BE2C (cell line): ENCODE results near the gene SCD.

Experiments used
- DNase-seq: peaks from one replicate; pipeline ENCODE4 v3.0.0-alpha.2; 2020
- H3K27me3 ChIP-seq: fragments of 250-450 bp; sonication (Bioruptor Pico); 2 replicates; pipeline ENCODE4 v1.5.1; 2020; ENCODE audit warnings: mild to moderate bottlenecking
- H3K36me3 ChIP-seq: fragments of 250-450 bp; sonication (Bioruptor Pico); 2 replicates; pipeline ENCODE4 v1.5.1; 2020; ENCODE audit warnings: mild to moderate bottlenecking
- H3K4me1 ChIP-seq: fragments of 250-450 bp; sonication (Bioruptor Pico); 2 replicates; pipeline ENCODE4 v1.5.1; 2020
- H3K4me3 ChIP-seq: 2 replicates; pipeline ENCODE4 v1.5.1; 2011; ENCODE audit warnings: low read depth, low read length
- H3K9me3 ChIP-seq: fragments of 250-450 bp; sonication (Bioruptor Pico); 2 replicates; pipeline ENCODE4 v1.5.1; 2020
- CTCF ChIP-seq: IDR thresholded peaks from 2 replicates; pipeline ENCODE4 v1.5.1; 2012; ENCODE audit warnings: mild to moderate bottlenecking, low read depth, low read length

The SCD gene

GRCh38 chr10:100334762-100335161 lies 12.3 kb upstream of the SCD start:
- no peaks in the 10 kb centered on the region for H3K36me3 ChIP-seq
- H3K4me3 ChIP-seq: no peak overlapping the region
- no peak for TF ChIP-seq CTCF
- H3K9me3 ChIP-seq: no peaks in the 10 kb centered on the region
- peaks cover 12% of the 10 kb centered on the region for H3K27me3 ChIP-seq
- no peaks in the 10 kb centered on the region for H3K4me1 ChIP-seq
- DNase-seq: no peak

- Histone ChIP-seq H3K4me1 (no peaks in the 10 kb centered on the region), H3K36me3 (no peaks in the 10 kb centered on the region), H3K4me3 (no peak overlapping the region), H3K27me3 (no peaks in the 10 kb centered on the region; the same call in 1 of the 2 replicates), H3K9me3 (no peaks in the 10 kb centered on the region)
- DNase-seq: peak; percentile 74
- peak; percentile 95 for TF ChIP-seq CTCF
Measured at GRCh38 chr10:100338434-100339036, 8.5 kb upstream of the SCD start.

DNA sequence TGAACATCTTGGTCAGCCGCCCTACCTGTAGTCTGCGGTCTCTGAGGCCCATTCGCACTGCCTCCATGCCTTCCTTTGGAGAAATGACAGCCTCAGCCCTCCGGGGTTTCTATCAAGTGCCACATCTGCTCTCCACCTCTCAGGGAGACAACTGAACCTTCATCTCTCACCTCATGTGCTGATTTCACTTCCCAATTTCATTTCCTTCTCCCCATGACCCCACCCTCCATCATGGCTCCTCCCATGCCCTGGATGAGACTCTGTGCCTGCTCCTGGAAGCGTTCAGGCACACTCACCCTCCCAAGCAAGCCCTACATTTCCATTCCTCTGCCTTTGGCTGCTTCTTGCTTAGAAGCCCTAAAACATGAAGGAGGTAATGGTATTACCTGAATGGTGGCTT lies 7.8 kb upstream of the SCD start:
- Histone ChIP-seq H3K36me3 (no peaks in the 10 kb centered on the region), H3K4me1 (no peaks in the 10 kb centered on the region), H3K9me3 (no peaks in the 10 kb centered on the region), H3K4me3 (no peak overlapping the region), H3K27me3 (no peaks in the 10 kb centered on the region; the same call in 1 of the 2 replicates)
- DNase-seq: no peak
- TF ChIP-seq CTCF: no peak

GRCh38 chr10:100340948-100341847 lies 5.8 kb upstream of the SCD start:
- H3K36me3 ChIP-seq: no peaks in the 10 kb centered on the region
- H3K9me3 ChIP-seq: no peaks in the 10 kb centered on the region
- no peak overlapping the region for H3K4me3 ChIP-seq
- no peak for TF ChIP-seq CTCF
- H3K27me3 ChIP-seq: no peaks in the 10 kb centered on the region
- H3K4me1 ChIP-seq: no peaks in the 10 kb centered on the region
- no peak for DNase-seq

DNA sequence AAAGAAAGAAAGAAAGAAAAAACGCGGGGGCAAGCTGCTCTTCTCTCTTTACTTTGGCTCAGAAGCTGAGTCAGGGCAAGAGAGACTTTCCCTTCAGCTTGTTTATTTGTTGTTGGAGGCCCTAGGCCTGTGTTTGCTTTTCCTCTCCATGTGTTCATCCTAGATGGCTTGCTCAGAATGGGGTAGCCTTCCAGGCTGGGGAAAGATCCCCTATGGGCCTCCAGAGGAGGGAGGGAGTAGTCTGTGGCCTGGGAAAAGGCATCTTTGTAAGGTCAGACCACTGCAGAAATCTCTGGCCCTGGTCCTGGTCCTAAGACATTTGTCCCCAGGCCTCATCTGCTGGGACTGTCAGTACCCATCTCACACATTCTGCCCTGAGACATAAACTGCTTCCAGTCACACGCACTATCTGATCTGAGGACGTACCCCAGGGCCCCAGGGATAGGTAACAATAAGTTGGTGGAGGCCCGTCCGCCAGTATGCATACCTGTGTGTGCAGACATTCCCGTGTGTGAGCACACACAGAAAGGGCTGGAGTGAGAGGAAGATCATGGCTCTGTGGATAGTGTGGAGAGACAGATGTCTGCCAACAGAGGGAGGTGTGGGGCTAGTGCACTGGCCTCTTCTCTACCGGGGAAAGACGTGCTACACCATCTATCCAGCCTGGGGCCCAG lies 4.9 kb upstream of the SCD start:
- DNase-seq: peak; percentile 75

More for the DNA sequence above, 4.9 kb upstream of the SCD start:
- no peaks in the 10 kb centered on the region for H3K36me3 ChIP-seq
- no peak overlapping the region for H3K4me3 ChIP-seq
- no peaks in the 10 kb centered on the region for H3K9me3 ChIP-seq
- peak; percentile 82 for TF ChIP-seq CTCF
- H3K27me3 ChIP-seq: no peaks in the 10 kb centered on the region
- no peaks in the 10 kb centered on the region for H3K4me1 ChIP-seq
